Measurements from ENCODE around the gene ZKSCAN3.
"Not testable (repeated sequence)": the region's sequence is repeated elsewhere in the genome, so short reads cannot be mapped to it uniquely, and the experiment has no call there.

Gene ZKSCAN3

DNA sequence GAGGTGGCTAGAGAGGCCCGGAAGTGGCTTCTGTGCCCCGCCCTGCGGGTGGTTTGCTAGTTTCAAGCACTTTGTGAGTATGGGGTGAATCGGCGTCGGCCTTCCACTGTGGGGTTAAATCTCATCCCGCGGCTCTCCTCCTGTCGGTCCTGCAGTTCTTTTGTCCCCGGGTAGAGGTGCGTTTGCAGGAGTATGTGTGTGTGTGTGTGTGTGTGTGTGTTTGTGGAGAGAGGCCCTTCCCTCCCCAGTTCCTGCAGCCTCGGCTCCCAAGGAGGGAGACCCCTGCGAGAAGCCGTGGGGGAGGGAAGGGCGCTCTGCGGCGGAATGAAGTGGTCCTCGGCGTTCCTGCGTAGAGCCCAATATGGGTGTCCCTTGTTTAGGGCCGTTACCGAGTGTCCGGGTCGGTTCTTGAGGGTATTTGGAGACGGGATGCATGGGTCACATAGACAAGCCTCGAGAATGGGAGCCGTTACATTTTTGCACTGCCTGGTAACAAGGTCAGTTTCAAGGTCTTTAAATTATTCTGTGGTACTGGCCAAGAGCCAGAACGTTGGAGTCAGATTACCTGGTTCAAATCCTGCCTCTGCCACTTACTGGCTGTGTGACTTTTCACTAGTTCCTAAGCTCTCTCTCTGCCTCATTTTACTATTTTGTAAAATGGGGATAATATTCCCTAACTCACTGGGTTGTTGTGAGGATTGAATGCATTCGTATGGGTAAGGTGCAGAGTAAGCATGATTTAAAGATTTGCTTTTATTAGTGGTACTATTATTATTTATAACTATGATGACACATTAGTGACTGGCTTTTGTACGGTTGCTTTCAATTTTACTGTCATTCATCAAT is at the start of gene ZKSCAN3:
TSS of gene ZKSCAN3 (plus strand) at position 56 of the 846 bp plus-strand sequence. CDS start 9,640 bp downstream, outside the sequence.
- peak; percentile 100 for ATAC-seq

DNA sequence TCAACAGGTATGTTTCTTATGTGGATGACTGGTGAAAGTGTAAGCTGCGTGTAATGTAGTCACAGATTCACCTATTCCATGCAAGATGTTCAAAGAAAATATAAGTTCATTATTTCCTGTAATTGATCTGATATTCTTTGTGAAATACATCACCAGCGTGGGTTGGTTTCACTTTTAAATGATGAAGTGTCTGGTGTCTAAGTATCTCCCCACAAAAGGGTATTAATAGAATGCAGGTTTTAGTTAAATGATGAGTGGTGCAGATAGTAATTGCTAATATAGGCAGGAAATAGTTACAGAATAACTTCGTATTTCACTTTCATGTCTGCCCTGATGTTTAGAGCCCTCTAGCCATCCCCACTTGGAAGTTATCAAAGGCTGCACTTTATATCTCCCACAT is 46.2 kb upstream of the ZKSCAN3 start:
- peak; percentile 91 to 93 for ATAC-seq

- not testable (repeated sequence) for ATAC-seq
These were observed 43.4 kb upstream of the ZKSCAN3 start for GRCh38 chr6:28306363-28306762.

DNA sequence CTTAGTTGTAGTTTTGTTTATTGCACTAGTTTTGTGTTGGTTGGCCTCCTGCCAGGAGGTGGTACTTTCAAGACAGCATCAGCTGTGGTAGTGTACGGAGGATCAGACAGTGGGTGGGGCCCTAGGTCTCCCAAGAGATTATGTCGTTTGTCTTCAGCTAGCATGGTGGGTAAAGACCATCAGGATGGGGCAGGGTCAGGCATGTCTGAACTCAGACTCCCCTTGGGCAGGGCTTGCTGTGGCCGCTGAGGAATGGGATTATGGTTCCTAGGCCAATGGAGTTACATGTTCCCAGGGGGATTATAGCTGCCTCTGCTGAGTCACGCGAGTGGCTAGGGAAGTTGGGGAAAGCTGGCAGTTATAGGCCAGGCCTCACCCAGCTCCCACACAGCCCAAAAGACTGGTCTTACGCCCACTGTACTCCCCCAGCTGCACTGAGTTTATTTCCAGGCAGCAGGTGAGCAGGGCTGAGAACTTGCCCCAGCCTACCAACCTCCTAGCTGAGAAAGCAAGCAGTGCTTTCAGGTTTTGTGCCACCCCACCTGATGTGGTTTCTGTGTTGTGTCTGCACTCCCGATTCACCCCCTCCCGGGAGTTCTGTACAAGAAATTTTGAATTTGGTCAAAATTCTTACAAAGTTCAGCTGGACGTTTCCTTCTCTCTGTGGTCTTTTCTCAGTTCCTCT is 38.5 kb upstream of the ZKSCAN3 start:
- no peak for ATAC-seq

GRCh38 chr6:28312939-28313338 is 36.8 kb upstream of the ZKSCAN3 start:
- ATAC-seq: no peak

DNA sequence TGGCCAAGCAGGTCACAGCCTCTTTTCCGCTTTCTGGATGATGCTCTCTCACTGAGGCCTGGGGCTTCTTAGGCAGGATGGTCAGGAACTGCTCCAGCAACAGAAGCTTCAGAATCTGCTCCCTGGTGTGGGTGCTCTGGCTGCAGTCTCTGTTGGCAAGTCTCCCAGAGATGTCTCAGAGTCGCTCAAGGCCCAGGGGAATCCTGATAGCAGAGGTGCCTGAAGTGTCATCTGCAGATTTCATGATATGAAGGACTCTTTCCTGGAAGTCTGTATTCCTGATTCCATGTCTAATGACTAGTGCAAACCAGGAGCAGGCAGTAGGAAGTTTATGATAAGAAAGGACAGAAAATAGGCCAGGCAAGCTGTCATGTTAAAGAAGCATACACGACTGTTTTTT is 34.1 kb upstream of the ZKSCAN3 start:
- no peak for ATAC-seq

GRCh38 chr6:28317866-28318265 is 31.9 kb upstream of the ZKSCAN3 start:
- ATAC-seq: not testable (repeated sequence)

DNA sequence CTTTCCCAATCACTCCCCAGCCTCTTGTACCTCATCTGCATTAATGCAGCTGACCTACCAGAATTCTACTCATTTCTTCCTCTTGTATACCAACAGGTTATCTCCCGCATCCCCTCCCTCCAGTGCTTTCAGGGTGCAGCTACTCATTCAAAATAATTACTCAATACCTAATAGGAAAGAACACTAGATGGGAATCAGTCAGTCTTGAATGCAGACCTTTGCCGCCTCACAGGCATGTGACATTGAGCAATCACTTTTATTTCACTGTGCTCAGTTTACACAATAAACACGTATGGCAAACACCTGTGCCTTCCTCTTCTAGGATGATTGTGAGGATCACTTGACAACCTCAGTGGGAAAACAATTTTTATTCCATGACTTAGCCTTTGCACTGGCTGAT is 27.1 kb upstream of the ZKSCAN3 start:
- no peak for ATAC-seq

- ATAC-seq: no peak
These were observed 25.8 kb upstream of the ZKSCAN3 start for GRCh38 chr6:28323813-28324424.

DNA sequence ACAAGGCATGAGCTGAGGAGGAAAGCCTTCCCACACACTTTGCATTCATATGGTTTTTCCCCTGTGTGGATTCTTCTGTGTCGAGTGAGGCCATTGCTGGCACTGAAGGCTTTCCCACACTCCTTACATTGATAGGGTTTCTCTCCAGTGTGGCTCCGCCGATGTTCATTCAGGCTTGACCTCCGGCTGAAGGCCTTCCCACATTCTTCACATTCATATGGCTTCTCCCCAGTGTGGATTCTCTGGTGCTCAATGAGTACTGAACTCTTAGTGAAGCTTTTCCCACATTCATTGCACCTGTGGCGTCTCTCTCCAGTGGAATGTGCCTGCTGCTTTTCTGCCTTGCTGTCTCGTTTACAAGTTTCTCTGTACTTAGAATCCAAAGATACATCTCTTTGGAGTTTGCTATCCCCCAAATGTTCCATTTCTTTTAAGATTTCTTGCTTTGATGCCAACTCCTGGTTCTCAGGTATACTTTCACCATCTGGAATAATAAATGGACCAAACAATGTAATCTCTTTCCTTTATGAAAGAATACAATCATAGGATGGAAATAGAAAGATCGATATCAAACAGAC is 23.3 kb upstream of the ZKSCAN3 start:
- ATAC-seq: no peak

- no peak for ATAC-seq
These were observed 19.7 kb upstream of the ZKSCAN3 start for GRCh38 chr6:28330041-28330440.

GRCh38 chr6:28333047-28333446 is 16.7 kb upstream of the ZKSCAN3 start:
- no peak for ATAC-seq

DNA sequence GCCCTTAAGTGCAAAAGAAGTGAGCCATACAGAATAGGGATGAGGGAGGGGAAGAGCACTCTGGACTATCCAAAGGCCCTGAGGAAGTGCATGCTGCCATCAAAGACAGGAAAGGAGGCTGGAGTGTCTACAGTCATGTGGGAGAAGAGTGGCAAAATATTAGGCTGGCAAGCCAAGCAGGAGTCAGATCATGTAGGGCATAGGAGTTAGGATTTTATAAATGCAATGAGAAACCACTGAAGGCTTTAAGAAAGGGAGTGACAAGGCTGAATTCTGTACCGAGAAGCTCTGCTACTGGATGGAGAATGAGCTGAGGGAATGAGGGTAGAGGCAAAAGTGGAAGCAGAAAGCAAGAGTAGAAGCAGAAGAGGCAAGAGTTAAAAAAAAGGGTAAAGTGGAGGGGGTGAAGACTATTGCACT is 16.1 kb upstream of the ZKSCAN3 start:
- no peak for ATAC-seq

GRCh38 chr6:28334286-28335039 is 15.3 kb upstream of the ZKSCAN3 start:
- ATAC-seq: no peak

GRCh38 chr6:28335040-28335563 is 14.6 kb upstream of the ZKSCAN3 start:
- no peak for ATAC-seq

- peak; percentile 89 to 91 for ATAC-seq
These were observed 14.0 kb upstream of the ZKSCAN3 start, which contains the start of gene ZSCAN31 for GRCh38 chr6:28335564-28336283. Gene ZSCAN31 (minus strand): TSS chr6:28336148. CDS start chr6:28329683, 6,465 bp downstream.

DNA sequence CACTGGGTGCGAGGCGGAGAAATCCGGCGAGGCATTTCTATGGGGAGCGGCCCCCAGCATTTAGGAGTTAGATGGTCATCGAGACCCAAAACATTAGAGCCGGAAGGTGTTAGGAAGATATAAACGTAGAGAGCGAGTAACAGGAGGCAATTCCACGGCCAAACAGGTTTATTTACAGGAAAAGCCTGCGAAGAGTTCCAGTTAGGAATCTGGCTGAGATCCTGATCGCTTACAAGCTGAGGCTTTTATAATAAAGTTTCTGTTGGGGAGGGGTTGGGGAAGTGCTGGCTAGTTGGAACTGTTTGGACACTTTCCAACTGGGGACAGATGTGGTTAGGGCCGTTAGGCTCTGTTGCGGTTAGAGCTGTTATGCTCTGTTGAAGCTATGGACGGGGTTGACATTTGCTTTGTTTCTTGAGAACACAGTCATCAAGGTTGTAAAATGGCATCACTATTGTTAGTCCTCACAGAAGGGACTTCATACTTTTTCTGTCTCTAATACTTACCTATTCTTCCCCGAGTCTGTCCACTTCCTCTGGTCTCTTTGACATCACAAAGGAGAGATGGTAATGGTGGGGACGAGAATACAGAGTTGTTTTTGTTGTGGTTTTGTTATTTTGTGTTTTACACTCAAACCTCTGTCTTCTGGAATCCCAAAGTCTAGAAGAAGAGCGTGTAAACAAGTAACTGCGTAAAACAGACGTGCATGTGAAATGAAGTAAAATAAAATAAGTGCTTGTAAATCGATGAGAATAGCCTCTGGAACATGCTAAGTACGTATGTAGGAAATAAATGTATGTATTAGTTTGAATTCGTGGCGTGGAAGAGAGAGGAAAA is 13.2 kb upstream of the ZKSCAN3 start:
- peak; percentile 33 to 37 for ATAC-seq

DNA sequence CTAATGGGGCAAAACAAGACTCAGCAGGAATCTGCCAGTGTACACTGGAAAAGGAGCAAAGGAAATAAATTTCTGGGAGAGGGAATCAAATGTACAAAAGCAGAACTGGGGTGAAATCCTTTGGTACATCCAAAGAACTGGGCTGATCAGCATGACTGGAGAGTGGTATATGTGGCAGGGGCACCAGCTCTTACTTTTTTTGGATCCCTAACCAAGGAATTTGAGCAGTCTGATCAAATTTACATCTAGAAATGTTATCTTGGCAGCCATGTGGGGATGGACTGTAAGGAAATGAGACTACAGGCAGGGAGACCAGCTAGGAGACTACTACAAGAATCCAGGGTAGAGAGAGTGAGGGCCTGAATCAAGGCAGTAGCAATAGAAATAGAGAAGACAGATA is 12.6 kb upstream of the ZKSCAN3 start:
- no peak for ATAC-seq

DNA sequence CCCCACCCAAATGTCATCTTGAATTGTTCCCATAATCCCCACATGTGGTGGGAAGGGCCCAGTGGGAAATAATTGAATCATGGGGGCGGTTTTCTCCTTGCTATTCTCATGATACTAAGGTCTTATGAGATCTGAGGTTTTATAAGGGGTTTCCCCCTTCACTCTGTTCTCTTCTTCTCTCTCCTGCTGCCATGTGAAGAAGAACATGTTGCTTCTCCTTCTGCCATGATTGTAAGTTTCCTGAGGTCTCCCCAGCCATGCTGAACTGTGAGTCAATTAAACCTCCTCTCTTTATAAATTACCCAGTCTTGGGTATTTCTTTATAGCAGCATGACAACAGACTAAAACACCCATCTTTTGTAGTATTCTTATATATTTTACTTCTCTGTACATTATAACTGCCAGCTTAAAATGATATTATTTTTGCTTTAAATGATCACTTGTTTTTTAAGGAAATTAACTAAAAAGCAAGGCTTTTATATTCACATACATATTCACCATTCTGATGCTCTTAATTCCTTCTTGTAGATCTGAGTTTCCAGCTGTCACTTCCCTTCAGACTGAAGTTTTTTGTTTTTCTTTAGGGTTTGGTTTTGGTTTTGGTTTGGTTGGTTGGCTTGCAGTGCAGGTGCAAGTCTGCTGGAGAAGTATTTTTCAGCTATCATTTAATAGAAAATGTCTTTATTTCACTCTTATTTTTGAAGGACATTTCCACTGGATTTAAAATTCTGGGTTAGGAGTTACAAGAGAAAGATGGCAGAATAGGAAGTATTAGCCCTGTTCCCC is 9.2 kb upstream of the ZKSCAN3 start:
- no peak for ATAC-seq
